DMS 273 (cell line): ENCODE results near the gene TSEN2.
"Not testable (repeated sequence)": the region's sequence is repeated elsewhere in the genome, so short reads cannot be mapped to it uniquely, and the experiment has no call there.

Experiments used
- DNase-seq: peaks from one replicate; lab custom pipeline; 2025; ENCODE audit not compliant: unreplicated experiment; lab: John Stamatoyannopoulos, UW

TSEN2 gene

DNA sequence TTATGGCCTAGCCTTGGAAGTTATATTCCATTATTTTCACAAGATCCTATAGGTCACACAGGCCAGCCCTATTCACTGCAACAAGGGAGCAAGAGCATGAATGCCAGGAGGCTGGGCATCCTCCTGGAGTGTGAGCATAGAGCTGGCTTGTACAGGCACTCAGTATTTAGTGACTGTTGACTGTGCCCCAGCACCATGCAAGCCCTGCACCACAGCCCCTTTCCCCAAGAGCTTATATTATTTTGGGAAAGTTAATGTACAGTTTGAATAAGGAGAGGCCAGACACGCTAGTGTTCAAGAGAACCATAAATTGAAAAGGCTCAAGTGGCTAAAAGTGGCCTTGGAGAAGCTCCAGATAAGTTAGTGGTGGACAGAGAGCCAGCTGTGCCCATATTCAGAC is 32.3 kb upstream of the TSEN2 start:
- DNase-seq = no peak

DNA sequence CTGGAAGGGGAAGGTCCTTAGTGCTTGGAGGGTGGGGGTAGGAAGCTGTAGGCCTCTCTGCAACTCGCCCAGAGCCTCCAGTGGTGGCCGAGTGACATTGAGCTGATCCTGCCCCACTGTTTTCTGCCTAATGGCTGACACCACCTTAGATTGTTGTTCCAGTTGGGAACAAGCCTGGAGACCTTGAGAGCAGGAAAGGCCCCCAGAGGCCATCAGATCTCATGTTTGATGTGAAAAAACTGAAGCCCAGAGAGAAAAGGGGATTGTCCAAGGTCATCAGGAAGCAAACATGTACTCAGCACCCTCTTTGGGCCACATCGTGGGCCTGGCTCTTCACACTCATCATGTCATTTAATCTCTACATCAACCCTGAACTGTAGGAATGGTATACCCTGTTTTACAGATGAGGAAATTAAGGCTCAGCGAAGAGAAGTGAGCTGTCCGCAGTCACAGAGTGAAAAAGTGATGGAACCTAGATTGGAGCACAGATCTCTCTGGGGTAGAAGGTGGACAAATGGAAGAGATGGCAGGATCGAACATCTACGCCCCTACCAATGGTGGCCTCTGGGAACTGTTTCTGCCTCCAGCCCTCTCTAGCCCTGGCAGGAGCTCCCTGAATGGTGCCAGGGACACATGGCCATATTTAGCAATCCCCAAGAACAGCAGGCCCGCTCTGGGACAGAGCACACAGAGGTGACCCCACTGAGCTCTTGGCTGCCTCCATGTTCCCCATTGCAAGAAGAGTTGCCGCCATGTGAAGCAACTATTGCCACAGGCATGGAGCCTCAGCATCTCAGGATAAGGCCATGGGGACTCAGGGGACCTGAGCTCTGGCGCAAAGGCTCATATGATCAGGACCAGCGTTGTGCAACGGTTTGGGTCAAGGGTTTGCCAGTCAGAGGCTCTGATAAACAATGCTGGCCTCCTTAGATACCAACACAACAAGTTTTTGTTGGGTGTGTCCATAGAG is 31.6 kb upstream of the TSEN2 start:
- DNase-seq = no peak

- DNase-seq = no peak
Observed at GRCh38 chr3:12454076-12454815, 30.0 kb upstream of the TSEN2 start.

GRCh38 chr3:12454816-12455121 is 29.5 kb upstream of the TSEN2 start:
- no peak for DNase-seq

- no peak for DNase-seq
Observed at GRCh38 chr3:12455740-12456139, 28.5 kb upstream of the TSEN2 start.

GRCh38 chr3:12456441-12456840 is 27.8 kb upstream of the TSEN2 start:
- DNase-seq = no peak

DNA sequence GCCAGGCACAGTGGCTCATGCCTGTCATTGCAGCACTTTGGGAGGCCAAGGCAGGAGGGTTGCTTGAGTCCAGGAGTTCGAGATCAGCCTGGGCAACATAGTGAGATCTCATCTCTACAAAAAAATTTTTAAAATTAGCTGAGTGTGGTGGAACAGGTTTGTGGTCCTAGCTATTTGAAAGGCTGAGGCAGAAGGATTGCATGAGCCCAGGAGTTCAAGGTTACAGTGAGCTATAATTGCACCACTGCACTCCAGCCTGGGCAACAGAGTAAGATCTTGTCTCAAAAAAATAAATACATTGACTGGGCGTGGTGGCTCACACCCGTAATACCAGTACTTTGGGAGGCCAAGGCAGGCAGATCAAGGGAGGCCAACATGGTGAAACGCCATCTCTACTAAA is 26.9 kb upstream of the TSEN2 start:
- not testable (repeated sequence) for DNase-seq

GRCh38 chr3:12458901-12459300 is 25.4 kb upstream of the TSEN2 start:
- peak; percentile 8 for DNase-seq

- DNase-seq = no peak
Observed at GRCh38 chr3:12460127-12460526, 24.2 kb upstream of the TSEN2 start.

- DNase-seq = no peak
Observed at GRCh38 chr3:12461097-12461649, 23.1 kb upstream of the TSEN2 start.

- DNase-seq = no peak
Observed at GRCh38 chr3:12462159-12462947, 21.9 kb upstream of the TSEN2 start.

- DNase-seq = no peak
Observed at GRCh38 chr3:12463686-12464085, 20.6 kb upstream of the TSEN2 start.

DNA sequence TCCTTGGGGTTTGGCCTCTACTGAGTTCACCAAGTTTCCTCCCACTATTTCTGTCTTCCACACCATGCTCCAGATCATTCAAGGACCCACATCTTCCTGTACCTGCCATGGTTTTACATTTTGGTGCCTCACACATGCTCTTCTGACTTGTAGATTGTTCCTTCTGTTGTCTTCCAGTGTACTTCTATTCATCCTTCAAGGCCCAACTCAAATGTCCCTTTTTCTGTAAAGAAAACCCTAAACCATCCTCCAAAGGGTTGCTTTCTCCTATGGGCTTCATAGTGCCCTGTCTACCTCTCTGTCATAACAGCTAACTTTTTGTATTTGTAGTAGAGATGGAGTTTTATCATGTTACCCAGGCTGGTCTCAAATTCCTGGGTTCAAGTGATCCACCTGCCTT is 20.1 kb upstream of the TSEN2 start:
- no peak for DNase-seq

GRCh38 chr3:12465151-12465835 is 19.0 kb upstream of the TSEN2 start:
- DNase-seq = no peak

GRCh38 chr3:12465836-12466225 is 18.4 kb upstream of the TSEN2 start:
- DNase-seq = no peak

GRCh38 chr3:12467746-12468145 is 16.5 kb upstream of the TSEN2 start:
- no peak for DNase-seq

DNA sequence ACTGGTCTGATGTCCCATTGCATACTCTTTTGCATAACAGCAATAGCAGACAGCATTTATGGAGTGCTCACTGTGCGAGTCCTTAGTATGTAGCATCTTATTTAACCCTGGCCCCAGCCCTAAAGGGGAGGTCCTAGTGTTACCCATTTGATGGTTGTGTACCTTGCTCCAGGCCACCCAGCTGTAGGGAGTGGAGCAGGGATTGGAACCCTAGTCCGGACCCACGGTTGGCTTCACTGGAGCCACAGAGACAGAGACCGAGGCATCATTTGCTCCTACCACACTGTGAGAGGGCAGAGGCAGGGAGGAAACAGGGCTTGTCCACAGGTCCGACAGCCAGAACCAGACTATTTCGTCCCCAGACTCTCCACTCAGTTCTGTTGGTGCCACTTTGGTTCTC is 16.0 kb upstream of the TSEN2 start:
- DNase-seq = no peak

DNA sequence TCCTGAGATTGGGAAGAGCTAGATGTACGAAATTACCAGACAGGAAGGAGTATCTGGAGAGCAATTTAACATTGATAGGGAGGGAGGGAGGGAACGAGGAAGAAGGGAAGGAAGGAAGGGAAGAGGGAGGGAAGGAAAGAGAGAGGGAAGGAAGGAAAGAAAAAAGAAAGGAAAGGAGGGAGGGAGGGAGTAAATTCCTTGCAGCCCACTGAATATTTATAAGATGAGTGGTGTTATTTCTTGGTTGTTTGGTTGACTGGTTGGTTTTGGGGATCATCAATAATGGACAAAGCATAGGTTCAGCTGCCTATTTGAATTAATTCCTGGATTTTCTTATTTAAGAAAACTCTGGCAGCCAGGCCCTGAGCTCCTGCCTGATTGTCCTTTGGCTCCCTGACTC is 15.5 kb upstream of the TSEN2 start:
- DNase-seq = no peak

GRCh38 chr3:12469222-12469621 is 15.1 kb upstream of the TSEN2 start:
- DNase-seq = not testable (repeated sequence)

DNA sequence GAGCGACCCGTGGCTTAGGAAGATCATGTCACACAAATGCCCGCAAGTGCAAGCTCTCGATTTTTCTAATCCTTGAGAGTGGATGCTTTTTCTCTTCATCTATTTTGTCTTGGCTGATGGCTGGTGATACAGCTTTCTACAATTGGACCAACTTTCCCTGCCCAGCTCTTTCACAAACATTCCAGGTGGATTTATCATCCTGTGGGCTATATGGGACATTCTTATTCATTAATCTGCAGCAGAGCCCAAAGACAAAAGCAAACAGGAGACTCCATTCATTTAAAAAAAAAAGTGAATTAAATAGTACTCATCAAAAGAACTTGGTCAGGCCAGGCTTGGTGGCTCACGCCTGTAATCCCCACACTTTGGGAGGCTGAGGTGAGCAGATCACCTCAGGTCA is 14.2 kb upstream of the TSEN2 start:
- DNase-seq = no peak

- no peak for DNase-seq
Observed at GRCh38 chr3:12470680-12471079, 13.6 kb upstream of the TSEN2 start.
